Right ventricle myocardium superior (tissue), 1 donor: ENCODE data around the gene GKN1. TPM values are rescaled to one million over a fixed set of nuclear protein-coding genes. Genes with fewer than 3 reads are reported as not detected.

ENCODE experiments used
- ATAC-seq: fragments of 200-7000 bp; cut with Tn5 transposase; one replicate; pipeline ENCODE4 v1.9.1; 2020; ENCODE audit warnings: mild to moderate bottlenecking; ENCODE audit not compliant: poor library complexity
- DNase-seq: peaks from one replicate; pipeline ENCODE4 v3.0.0-alpha.2; 2020
- intact Hi-C: fragments of 100-400 bp; cut with DNase I; formaldehyde crosslinking; loops from one replicate; pipeline ENCODE4 v1.11.2; 2022
- long read RNA-seq: library from polyadenylated mRNA; unstranded; transcript quantifications from one replicate; pipeline ENCODE4 v2.0.0, GENCODE V29; 2021
- total RNA-seq: library from RNA; stranded (reverse); fragmentation: NEBNext Ultra II Directional; extraction: Animal tissue kit (Norgen Biotek cat#: 25700); gene quantifications from one replicate; pipeline ENCODE4 v1.2.1, GENCODE V29; 2021
- donor health status: DM: no; HTN: yes; CAD: no; lungs with severe emphysema.

The GKN1 gene
- total RNA-seq: not detected
- long read RNA-seq: 0 reads

GRCh38 chr2:68974251-68974650 is at the start of gene GKN1:
GKN1 (plus strand) TSS chr2:68974636; CDS start chr2:68974678, 42 bp downstream.
- DNase-seq (no peak), ATAC-seq (no peak)
- intact Hi-C loops: no loop called here

- ATAC-seq (peak; percentile 70), DNase-seq (no peak)
- intact Hi-C loops: loop anchor here (5.0 to 10.0 kb wide), 3 partner anchors 218 to 461 kb away; partner anchors contain the start of genes APLF and FBXO48
Measured at GRCh38 chr2:68925295-68925896, 49.0 kb upstream of the GKN1 start.

GRCh38 chr2:68926796-68927195 is 47.6 kb upstream of the GKN1 start:
- DNase-seq: no peak
- no peak for ATAC-seq
- intact Hi-C loops: loop anchor here (5.0 to 10.0 kb wide), 3 partner anchors 219 to 462 kb away; partner anchors contain the start of genes APLF and FBXO48

- intact Hi-C loops: no loop called here
- DNase-seq: no peak
Measured at GRCh38 chr2:68931149-68931711, 43.2 kb upstream of the GKN1 start.

GRCh38 chr2:68931799-68932198 is 42.6 kb upstream of the GKN1 start:
- ATAC-seq (no peak), DNase-seq (no peak)
- intact Hi-C loops: no loop called here

More at GRCh38 chr2:68931149-68931711, 43.2 kb upstream of the GKN1 start:
- ATAC-seq: no peak

- intact Hi-C loops: no loop called here
- DNase-seq (no peak), ATAC-seq (no peak)
Measured at GRCh38 chr2:68932402-68932801, 42.0 kb upstream of the GKN1 start.

GRCh38 chr2:68934021-68934420 is 40.4 kb upstream of the GKN1 start:
- ATAC-seq (no peak), DNase-seq (no peak)
- intact Hi-C loops: no loop called here

GRCh38 chr2:68935471-68935870 is 39.0 kb upstream of the GKN1 start:
- intact Hi-C loops: no loop called here
- no peak for DNase-seq
- no peak for ATAC-seq

GRCh38 chr2:68936427-68936826 is 38.0 kb upstream of the GKN1 start:
- DNase-seq: no peak
- no peak for ATAC-seq
- intact Hi-C loops: no loop called here

GRCh38 chr2:68936889-68937288 is 37.5 kb upstream of the GKN1 start:
- intact Hi-C loops: no loop called here
- no peak for ATAC-seq
- DNase-seq: no peak

GRCh38 chr2:68937346-68938055 is 36.9 kb upstream of the GKN1 start:
- intact Hi-C loops: no loop called here
- DNase-seq (no peak), ATAC-seq (no peak)

GRCh38 chr2:68938938-68939337 is 35.5 kb upstream of the GKN1 start:
- intact Hi-C loops: no loop called here
- ATAC-seq (no peak), DNase-seq (no peak)

- ATAC-seq: no peak
Measured at GRCh38 chr2:68939962-68940361, 34.5 kb upstream of the GKN1 start.

GRCh38 chr2:68940369-68940768 is 34.1 kb upstream of the GKN1 start:
- intact Hi-C loops: loop anchor here (5.0 kb wide), 1 partner anchor 367 kb away; no protein-coding TSS in a partner anchor
- ATAC-seq: no peak

More at GRCh38 chr2:68939962-68940361, 34.5 kb upstream of the GKN1 start:
- intact Hi-C loops: loop anchor here (5.0 kb wide), 1 partner anchor 367 kb away; no protein-coding TSS in a partner anchor
- no peak for DNase-seq

GRCh38 chr2:68942827-68943226 is 31.6 kb upstream of the GKN1 start:
- intact Hi-C loops: loop anchor here (5.0 kb wide), 1 partner anchor 364 kb away; no protein-coding TSS in a partner anchor
- ATAC-seq (no peak), DNase-seq (no peak)

More at GRCh38 chr2:68940369-68940768, 34.1 kb upstream of the GKN1 start:
- no peak for DNase-seq

GRCh38 chr2:68943581-68944568 is 30.6 kb upstream of the GKN1 start:
- intact Hi-C loops: loop anchor here (5.0 kb wide), 1 partner anchor 363 kb away; no protein-coding TSS in a partner anchor
- peak; percentile 82 for ATAC-seq
- peak; percentile 47 for DNase-seq

GRCh38 chr2:68946117-68946516 is 28.3 kb upstream of the GKN1 start:
- DNase-seq: no peak
- no peak for ATAC-seq
- intact Hi-C loops: no loop called here

- ATAC-seq (no peak), DNase-seq (no peak)
- intact Hi-C loops: no loop called here
Measured at GRCh38 chr2:68948710-68949109, 25.7 kb upstream of the GKN1 start.
